Measurements from ENCODE around the gene PARP11. TPM values are rescaled to one million over a fixed set of nuclear protein-coding genes. Genes with fewer than 3 reads are reported as not detected.

Gene PARP11
- polyA plus RNA-seq, 4 donors: 1.3 to 7.9 (median 4.3) TPM

DNA sequence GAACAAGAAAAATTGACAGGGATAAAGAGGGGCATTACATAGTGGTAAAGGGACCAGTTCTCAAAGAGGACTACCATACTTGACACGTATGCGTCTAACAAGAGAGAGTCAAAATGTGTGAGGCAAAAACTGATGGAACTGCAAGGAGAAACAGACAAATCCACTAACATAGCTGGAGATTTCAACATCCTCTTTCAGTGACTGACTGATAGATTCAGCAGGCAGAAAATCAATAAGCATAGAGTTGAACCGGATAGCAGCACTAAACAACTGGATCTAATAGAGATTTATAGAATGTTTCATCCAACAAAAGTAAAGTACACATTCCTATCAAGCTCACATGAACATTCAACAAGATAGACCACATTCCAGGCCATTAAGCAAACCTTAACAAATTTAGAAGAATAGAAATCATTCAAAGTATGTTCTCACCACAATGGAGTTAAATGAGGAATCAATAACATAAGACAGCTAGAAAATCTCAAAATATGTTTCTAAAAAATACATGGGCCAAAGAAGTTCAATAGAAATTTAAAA is 104.2 kb downstream of the PARP11 start:
- Histone ChIP-seq H3K4me1 (ENCODE audit: control insufficient read depth in 3 of 3, insufficient read depth in 2 of 3, low read depth in 1 of 3, low read length in 2 of 3) (no peaks in the 10 kb centered on the region), H3K9me3 (ENCODE audit: control insufficient read depth in 2 of 2, insufficient read depth in 1 of 2, low read depth in 1 of 2, low read length in 1 of 2) (no peaks in the 10 kb centered on the region), H3K27ac (ENCODE audit: low read depth in 1 of 3, low read length in 2 of 3) (no peak overlapping the region), H3K4me3 (ENCODE audit: low read depth in 1 of 3, low read length in 3 of 3) (no peak overlapping the region), H3K36me3 (ENCODE audit: control insufficient read depth in 3 of 3, insufficient read depth in 2 of 3, low read depth in 1 of 3, low read length in 3 of 3) (no peaks in the 10 kb centered on the region), H3K27me3 (ENCODE audit: control insufficient read depth in 3 of 3, insufficient read depth in 3 of 3, low read length in 3 of 3) (peaks cover 0 to 4% (median 0%) of the 10 kb centered on the region in 3 donors)
- 79 to 81% (median 80%) methylated on average over 3 of the region's 3 CpGs for WGBS, 3 donors
- no peak for FAIRE-seq
- DNase-seq: no peak

DNA sequence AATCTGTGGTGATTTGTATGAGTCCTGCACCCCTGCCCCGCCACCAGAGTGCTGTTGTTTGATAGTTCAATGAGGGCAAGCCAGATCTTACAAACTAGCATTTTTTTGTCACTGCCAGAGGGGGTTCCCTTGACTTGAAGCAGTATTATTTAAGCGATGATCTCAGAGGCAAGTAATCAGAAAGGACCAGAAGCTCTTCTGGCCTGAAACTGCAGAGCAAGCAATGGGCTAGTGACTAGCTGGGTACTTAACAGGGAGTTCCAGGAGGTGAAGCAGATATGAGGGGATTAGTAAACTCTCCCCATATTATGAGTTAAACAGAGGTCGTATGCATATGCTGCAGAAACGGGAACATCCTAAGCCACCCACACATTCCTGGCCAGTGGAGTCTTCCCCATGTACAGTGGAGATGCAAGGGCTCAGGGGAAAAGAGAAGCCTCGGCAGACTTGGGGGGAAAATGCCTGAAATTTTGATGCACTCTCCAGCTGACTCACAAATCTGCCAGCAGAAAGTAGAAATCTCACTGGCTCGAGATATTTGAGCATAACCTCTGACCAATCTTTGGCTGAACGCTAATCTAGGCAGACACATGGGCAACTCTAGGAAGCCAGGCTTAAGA is 112.0 kb downstream of the PARP11 start:
- 63 to 72% (median 70%) methylated on average over 6 to 7 of the region's 7 CpGs for WGBS, 3 donors
- FAIRE-seq: no peak

DNA sequence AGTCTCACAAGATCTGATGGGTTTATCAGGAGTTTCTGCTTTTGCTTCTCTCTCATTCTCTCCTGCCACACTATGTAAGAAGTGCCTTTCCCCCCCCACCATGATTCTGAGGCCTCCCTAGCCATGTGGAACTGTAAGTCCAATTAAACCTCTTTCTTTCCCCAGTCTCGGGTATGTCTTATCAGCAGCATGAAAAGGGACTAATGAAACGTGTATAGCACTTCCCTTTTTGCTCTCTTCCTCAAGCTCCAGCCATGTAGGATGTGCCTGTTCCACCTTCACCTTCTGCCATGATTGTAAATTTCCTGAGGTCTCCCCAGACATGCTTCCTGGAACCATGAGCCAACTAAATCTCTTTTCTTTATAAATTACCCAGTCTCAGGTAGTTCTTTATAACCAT is 113.3 kb downstream of the PARP11 start:
- Histone ChIP-seq H3K4me1 (ENCODE audit: control insufficient read depth in 3 of 3, insufficient read depth in 2 of 3, low read depth in 1 of 3, low read length in 2 of 3) (no peaks in the 10 kb centered on the region), H3K9me3 (ENCODE audit: control insufficient read depth in 2 of 2, insufficient read depth in 1 of 2, low read depth in 1 of 2, low read length in 1 of 2) (no peaks in the 10 kb centered on the region), H3K4me3 (ENCODE audit: low read depth in 1 of 3, low read length in 3 of 3) (no peak overlapping the region), H3K27me3 (ENCODE audit: control insufficient read depth in 3 of 3, insufficient read depth in 3 of 3, low read length in 3 of 3) (no peaks in the 10 kb centered on the region), H3K27ac (ENCODE audit: low read depth in 1 of 3, low read length in 2 of 3) (no peak overlapping the region), H3K36me3 (ENCODE audit: control insufficient read depth in 3 of 3, insufficient read depth in 2 of 3, low read depth in 1 of 3, low read length in 3 of 3) (no peaks in the 10 kb centered on the region)
- DNase-seq (no peak), FAIRE-seq (no peak)
- 32 to 55% (median 49%) methylated on average over 2 of the region's 2 CpGs for WGBS, 3 donors

More for the DNA sequence above, 112.0 kb downstream of the PARP11 start:
- Histone ChIP-seq H3K36me3 (ENCODE audit: control insufficient read depth in 3 of 3, insufficient read depth in 2 of 3, low read depth in 1 of 3, low read length in 3 of 3) (no peaks in the 10 kb centered on the region), H3K4me3 (ENCODE audit: low read depth in 1 of 3, low read length in 3 of 3) (no peak overlapping the region), H3K27me3 (ENCODE audit: control insufficient read depth in 3 of 3, insufficient read depth in 3 of 3, low read length in 3 of 3) (no peaks in the 10 kb centered on the region), H3K27ac (ENCODE audit: low read depth in 1 of 3, low read length in 2 of 3) (no peak overlapping the region), H3K4me1 (ENCODE audit: control insufficient read depth in 3 of 3, insufficient read depth in 2 of 3, low read depth in 1 of 3, low read length in 2 of 3) (no peaks in the 10 kb centered on the region), H3K9me3 (ENCODE audit: control insufficient read depth in 2 of 2, insufficient read depth in 1 of 2, low read depth in 1 of 2, low read length in 1 of 2) (no peaks in the 10 kb centered on the region)
- no peak for DNase-seq

Other genes with a start within 250 kb of the PARP11 start
- gene CRACR2A, start 120.3 kb downstream of the PARP11 start, polyA plus RNA-seq: 10 to 100 TPM in 1 of 4 donors, 1 to 10 TPM in 3; 5.1 to 16.3 (median 8.8) TPM